Activated CD4-positive, alpha-beta T cell treated with anti-CD3 and anti-CD28 coated beads, Interleukin-2, amount 50 U/mL, for 16 hours (primary cell): ENCODE results near the gene ADK.

ENCODE experiments used
- DNase-seq: peaks from one replicate; pipeline ENCODE4 v3.0.0-alpha.2; 2020

The ADK gene

GRCh38 chr10:74635655-74636054 is 484.6 kb downstream of the ADK start:
- DNase-seq, result no peak

DNA sequence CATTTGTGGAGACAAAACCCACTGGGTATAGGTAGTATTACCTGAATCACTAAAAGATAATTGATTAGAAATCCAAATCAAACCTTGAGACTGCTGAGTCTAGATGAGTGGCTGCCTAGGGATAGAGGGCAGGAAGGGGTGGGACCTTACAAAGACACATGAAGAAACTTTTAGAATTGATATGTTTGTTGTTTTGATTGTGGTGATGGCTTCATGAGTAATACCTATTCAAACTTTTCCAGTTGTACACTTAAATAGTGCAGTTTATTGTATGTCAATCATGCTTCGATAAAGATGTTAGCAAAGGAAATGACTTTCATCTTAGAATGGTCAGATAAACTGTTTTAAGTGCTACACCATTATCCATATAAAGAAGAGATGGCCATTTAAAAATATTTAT is 486.7 kb downstream of the ADK start:
- DNase-seq, result no peak

DNA sequence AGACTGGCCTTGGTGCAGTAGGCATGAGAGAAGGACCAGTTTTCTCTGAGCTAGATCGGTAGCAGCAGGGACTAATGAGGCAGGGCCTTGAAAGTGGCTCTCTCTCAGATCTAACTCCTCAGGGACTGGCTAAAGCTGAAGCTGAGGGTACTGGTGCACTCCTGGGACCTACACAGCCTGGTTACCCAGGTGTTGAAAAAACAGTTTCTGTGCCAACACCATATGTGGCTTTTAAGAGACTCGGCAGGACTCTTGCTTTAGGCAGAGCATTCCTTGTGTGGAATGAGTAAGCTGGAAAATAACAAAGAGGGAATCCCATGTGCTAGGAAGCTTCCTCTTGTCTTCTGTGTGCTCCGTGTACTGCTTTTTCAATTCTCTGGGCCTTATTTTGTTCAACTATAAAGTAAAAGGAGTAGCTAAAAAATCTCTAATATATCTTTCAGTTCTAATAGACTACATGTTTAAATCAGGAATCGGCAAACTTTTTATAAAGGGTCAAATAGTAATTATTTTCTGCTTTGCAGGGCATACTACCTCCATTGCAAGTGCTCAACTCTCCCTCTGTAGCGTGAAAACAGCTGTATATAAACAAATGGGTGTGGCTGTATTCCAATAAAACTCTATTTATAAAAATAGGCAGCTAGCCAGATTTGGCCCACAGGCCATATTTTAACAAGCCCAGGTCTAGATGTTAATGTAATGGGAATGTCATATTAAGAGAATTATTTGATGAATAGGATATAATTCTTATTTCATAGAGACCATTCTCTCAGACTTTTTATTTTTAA is 489.3 kb downstream of the ADK start:
- no peak for DNase-seq

DNA sequence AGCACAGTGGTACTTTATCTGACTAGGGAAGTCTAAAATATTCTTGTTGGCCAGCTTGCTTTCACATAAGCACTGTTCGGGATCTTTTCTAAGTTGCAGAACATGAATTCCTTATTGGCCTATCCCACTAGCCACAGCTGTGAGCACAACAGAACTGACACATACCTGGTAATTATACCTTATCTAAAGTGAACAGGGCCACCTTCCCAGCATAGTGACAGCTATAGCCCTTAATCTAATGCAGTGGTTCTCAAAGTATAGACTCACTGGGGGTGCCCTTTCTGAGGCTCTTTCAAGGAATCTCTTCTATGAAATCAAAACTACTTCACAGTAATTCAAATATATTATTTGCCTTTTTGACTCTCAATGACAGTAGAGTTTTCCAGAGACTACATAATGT is 490.6 kb downstream of the ADK start:
- DNase-seq, result no peak

DNA sequence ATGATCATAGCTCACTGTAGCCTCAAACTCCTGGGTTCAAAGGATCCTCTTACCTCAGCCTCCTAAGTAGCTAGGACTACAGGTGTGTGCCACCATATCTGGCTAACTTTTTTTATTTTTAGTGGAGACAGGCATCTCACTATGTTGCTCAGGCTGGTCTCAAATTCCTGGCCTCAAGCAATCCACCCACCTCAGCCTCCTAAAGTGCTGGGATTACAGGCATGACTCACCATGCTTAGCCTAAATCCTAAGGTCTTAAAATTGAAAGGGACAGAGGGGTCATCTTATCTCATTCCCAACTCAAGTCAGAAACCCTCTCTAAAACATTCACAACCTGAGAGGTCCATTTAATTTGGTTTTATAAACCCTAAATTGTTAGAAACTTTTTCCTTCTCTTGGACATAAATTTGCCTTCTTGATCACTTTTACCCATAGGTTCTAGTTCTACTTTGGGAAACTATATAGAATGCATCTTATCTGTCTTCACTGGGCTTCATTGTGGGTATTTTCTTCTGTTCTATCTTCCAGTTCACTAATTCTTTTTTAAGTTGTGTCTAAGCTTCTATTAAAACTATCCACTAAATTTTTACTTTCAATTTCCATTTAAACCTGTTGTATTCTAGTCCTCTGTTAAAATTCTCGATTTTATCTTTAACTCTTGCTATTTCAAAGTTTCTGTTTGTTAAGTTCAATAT is 492.0 kb downstream of the ADK start:
- no peak for DNase-seq

DNA sequence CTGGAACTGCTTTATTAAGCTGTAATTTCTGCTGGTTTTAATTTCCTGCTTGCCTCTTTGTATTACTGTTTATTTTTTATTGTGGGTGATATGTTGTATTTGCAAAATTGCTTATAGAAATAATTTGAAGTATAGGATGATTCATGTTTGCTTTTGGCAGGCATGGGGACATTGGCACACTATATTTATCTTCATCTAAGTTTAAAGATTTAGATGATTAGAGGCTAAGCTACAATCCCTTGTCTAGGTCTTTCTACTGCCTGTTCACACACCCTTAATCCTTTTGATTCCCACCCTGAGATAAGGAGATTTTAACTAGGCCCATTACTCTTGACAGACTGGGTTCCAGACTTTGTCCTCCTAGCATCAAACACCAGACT is 492.6 kb downstream of the ADK start:
- DNase-seq, result no peak

- no peak for DNase-seq
Observed at GRCh38 chr10:74644738-74645137, 493.7 kb downstream of the ADK start.

GRCh38 chr10:74645692-74646091 is 494.7 kb downstream of the ADK start:
- no peak for DNase-seq

GRCh38 chr10:74650613-74651012 is 499.6 kb downstream of the ADK start:
- no peak for DNase-seq

DNA sequence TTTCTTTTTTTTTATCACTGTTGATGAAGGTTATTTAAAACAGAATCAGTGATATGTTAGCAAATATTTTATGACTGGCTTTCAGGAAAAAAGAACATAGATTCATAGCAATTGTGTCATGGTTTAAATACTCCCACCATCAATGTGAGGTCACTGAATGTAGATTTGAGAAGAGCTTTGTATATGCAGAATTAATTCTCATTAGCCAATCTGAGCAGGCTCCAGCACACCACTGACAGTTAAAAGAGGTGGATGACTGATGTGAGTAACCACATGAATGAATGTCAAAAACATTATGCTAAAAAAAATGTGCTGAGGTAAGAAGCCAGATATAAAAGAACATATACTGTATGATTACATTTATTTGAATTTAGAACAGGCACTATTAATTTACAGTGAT is 500.5 kb downstream of the ADK start:
- DNase-seq, result no peak

DNA sequence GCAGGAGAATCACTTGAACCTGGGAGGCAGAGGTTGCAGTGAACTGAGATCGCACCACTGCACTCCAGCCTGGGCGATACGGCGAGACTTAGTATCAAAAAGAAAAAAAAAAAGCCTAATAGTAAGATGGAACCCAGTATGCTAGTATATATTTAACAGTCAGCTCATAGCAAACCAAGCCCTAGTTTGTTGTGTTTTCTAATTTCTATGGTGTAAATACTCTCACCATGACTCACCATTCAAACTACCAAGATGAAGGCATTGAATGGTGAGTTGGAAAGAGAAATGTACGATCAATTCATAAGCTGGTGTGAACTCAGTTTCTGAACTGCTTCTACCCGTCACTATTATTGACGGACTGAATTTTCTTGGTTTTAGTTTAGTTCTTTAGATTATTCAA is 501.6 kb downstream of the ADK start:
- DNase-seq, result no peak

- DNase-seq, result no peak
Observed at GRCh38 chr10:74658511-74658910, 507.5 kb downstream of the ADK start.

DNA sequence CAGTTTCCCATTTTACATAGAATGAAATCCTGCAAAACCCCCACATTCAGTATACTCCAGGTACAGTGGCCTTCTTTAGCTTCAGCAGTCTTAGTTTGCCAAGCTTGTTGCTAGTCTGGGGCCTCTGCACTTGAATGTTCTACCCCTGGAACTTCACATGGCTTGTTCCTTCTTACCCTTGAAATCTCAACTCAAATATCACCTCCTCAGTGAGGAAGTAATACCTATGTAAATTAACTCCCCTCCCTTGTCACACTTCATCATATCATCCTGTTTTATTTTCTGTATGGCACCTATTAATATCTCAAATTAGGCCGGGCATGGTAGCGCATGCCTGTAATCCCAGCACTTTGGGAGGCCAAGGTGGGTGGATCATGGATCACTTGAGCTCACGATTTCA is 511.6 kb downstream of the ADK start:
- DNase-seq, result no peak

GRCh38 chr10:74669210-74669609 is 518.2 kb downstream of the ADK start:
- no peak for DNase-seq

DNA sequence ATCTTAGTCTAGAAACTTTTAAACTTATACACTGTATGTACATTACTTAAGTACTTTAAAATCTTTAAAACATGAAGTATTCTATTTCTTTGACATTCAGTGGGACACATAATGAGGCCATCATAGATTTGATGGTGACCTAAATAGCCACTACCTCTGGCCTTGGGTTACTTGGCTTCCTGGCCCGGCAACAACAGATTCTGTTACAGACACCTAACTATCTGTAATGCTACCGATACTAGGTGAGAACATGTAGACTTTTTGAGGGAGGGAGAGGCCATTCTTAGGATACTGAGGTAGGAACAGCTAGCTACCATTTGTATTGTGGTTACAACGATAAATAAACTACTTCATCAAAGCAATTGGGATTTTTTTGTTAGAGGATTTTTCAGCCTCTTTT is 520.7 kb downstream of the ADK start:
- DNase-seq, result no peak

- no peak for DNase-seq
Observed at GRCh38 chr10:74672430-74673165, 521.6 kb downstream of the ADK start.

- DNase-seq, result no peak
Observed at GRCh38 chr10:74674927-74675326, 523.9 kb downstream of the ADK start.

GRCh38 chr10:74675484-74675883 is 524.5 kb downstream of the ADK start:
- DNase-seq, result no peak

- no peak for DNase-seq
Observed at GRCh38 chr10:74677951-74678350, 526.9 kb downstream of the ADK start.

DNA sequence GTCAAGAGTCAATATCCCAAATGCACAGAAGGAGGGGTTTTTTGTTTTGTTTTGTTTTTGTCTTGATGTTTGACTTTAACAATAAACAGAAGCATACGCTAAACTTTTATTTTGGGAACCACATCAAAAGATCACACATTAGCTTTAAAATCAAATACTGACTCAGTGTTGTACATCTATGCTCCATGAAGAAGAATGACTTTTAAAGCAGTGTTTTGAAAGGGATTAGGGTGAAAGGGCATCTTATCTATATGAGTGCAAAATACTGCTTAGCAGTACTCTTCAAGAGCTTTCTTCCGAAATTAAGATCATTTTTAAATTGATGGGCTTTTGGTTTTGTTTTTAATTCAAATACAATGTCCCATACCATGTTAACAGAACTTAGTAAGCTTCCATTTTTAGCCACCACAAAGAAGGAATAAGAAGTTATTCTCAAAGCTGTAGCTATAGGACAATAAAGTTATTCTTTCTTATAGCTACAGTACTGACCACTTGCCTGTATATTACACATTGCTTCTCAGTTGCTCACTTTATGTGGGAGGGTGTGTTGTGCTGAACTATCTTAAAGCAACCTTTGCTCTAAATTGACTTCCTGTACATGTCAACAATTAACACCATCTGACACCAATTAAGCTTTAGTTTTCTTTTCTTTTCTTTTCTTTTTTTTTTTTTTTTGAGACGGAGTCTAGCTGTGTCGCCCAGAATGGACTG is 531.1 kb downstream of the ADK start:
- no peak for DNase-seq

DNA sequence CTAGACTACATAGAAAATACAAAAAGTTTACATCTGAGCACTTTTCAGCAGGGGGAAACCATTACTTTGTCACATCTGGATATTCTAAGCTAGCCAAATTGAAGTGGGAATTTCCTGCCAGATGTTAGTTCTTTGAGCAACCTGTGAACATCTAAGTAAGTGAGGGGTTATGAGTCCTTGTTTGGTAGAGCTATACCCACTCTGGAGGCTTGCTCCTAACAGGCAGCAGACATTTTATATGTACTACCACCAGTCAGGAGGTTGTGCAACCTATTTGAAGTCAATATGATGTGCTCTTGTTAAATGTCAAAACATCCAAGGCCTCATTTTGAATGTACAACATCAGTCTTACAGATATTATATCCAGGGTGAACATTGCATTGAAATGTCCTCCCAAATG is 532.0 kb downstream of the ADK start:
- no peak for DNase-seq

GRCh38 chr10:74683621-74684364 is 532.8 kb downstream of the ADK start:
- DNase-seq, result peak; percentile 4

GRCh38 chr10:74684462-74684861 is 533.4 kb downstream of the ADK start:
- no peak for DNase-seq
